Uterus (tissue), 4 donors: ENCODE results near the gene ZNF215. TPM values are rescaled to one million over a fixed set of nuclear protein-coding genes. Genes with fewer than 3 reads are reported as not detected.
A peak's percentile ranks its signal among the peaks of the same experiment; 100 is the strongest.
"Not testable (repeated sequence)": the region's sequence is repeated elsewhere in the genome, so short reads cannot be mapped to it uniquely, and the experiment has no call there.

Source experiments
- DNase-seq, 2 donors: peaks; one replicate each; pipeline ENCODE4 v3.0.0-alpha.2; 2019 to 2020
- H3K27ac ChIP-seq, 2 donors: fragments of 200-600 bp; sonication (generic); 1 replicate in 1 of 2; 2 replicates in 1 of 2; pipeline ENCODE4 v1.5.1; 2016 to 2018
- H3K27me3 ChIP-seq, 2 donors: fragments of 200-600 bp; sonication (generic); one replicate each; pipeline ENCODE4 v1.5.1; 2018 to 2019; ENCODE audit warnings: control low read depth in 1 of 2
- H3K36me3 ChIP-seq, 2 donors: fragments of 200-600 bp; sonication (generic); one replicate each; pipeline ENCODE4 v1.5.1; 2019; ENCODE audit warnings: control low read depth in 1 of 2
- H3K4me1 ChIP-seq, 2 donors: fragments of 200-600 bp; sonication (generic); one replicate each; pipeline ENCODE4 v1.5.1; 2018 to 2019; ENCODE audit warnings: control low read depth in 1 of 2
- H3K4me3 ChIP-seq, 2 donors: fragments of 200-600 bp; sonication (generic); 1 replicate in 1 of 2; 2 replicates in 1 of 2; pipeline ENCODE4 v1.5.1; 2018 to 2019; ENCODE audit warnings: mild to moderate bottlenecking in 1 of 2
- H3K9me3 ChIP-seq, 2 donors: fragments of 200-600 bp; sonication (generic); one replicate each; pipeline ENCODE4 v1.5.1; 2019; ENCODE audit warnings: control low read depth in 1 of 2
- CTCF ChIP-seq, 4 experiments: fragments of 200-600 bp in 2 of 4; fragments of 450-650 bp in 2 of 4; sonication (generic) in 2 of 4; IDR thresholded peaks; one replicate each; pipeline ENCODE4 v1.5.1; 2016 to 2019; ENCODE audit warnings: antibody characterized with exemption in 4 of 4, mild to moderate bottlenecking in 2 of 4, moderate library complexity in 1 of 4
- POLR2A ChIP-seq, 2 donors: fragments of 450-650 bp; IDR thresholded peaks; one replicate each; pipeline ENCODE4 v1.6.1; 2016; ENCODE audit warnings: antibody characterized with exemption in 2 of 2, mild to moderate bottlenecking in 1 of 2, moderate library complexity in 1 of 2
- intact Hi-C: fragments of 100-400 bp; cut with DNase I; formaldehyde crosslinking; loops from one replicate; pipeline ENCODE4 v1.15.1; 2023; ENCODE audit warnings: low total_unique reads
- total RNA-seq, 4 donors: library from RNA; depleted of rRNA in 3 of 4; stranded (reverse); fragments of >200 nt in 3 of 4; gene quantifications; one replicate each; pipeline versions ENCODE4 v1.1.0 to v1.2.4, GENCODE V29; 2014 to 2023
- donor health status: DM: yes; HTN: yes; CAD: no.

The ZNF215 gene
- total RNA-seq = 1 to 10 TPM in 2 of 4 donors, under 1 TPM in 2; 0.77 to 3.2 (median 1.9) TPM

DNA sequence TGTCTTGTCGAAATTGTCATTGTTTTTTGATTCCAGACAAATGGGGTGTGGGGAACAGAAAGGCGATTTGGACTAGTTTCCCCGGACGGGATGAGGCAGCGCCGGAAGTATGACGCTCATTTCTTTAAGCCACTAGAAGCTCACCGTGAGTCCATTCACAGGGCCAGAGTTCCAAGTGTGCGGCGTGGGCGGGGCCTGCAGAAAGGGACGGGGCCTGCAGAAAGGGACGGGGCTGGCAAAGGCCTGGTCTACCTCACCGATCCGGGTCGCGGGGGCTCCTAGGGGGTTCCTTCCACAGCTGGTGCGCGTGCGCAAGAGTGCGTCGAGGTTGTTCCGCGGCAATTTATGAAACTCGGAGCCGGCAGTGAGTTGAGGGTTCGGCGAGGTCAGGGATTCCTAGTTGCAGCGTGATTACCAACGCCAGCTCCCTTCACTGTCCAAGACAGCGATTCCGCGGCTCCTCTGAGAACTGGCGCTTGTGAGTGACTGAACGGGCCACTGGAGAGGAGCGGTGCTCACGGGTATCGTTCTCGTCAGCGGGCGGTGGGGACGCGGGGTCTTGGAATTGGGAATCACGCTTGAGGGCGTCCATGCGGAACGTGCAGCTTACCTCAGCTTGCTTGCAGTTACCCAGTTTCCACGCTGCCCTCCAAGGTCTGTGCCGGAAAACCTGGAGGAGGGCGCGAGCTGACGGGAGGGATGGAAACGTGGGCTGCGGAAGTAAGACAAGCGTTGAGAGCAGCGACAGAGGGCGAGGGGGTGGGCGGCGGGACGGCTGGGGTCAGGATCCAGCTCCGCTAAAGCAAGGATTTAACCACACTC, at the start of gene ZNF215:
ZNF215 (plus strand) TSS at position 219 of the 822 bp plus-strand sequence. CDS start 5,847 bp downstream, outside the sequence.
- Histone ChIP-seq H3K9me3 (no peaks in the 10 kb centered on the region), H3K27ac (peak within 1 kb of the TSS; percentile 58 to 69), H3K36me3 (no peaks in the 10 kb centered on the region), H3K27me3 (no peaks in the 10 kb centered on the region), H3K4me3 (peak within 1 kb of the TSS; percentile 49 to 59), H3K4me1 (no peaks in the 10 kb centered on the region)
- intact Hi-C loops = no loop called here
- DNase-seq = peak; percentile 67 to 70
- TF ChIP-seq CTCF (IDR thresholded peaks at IDR 0.05) = no peak
- no peak for TF ChIP-seq POLR2A (IDR thresholded peaks at IDR 0.05)

- no peak for DNase-seq
- Histone ChIP-seq H3K9me3 (no peaks in the 10 kb centered on the region), H3K4me3 (no peak overlapping the region), H3K4me1 (no peaks in the 10 kb centered on the region), H3K27ac (no peak overlapping the region), H3K36me3 (no peaks in the 10 kb centered on the region), H3K27me3 (no peaks in the 10 kb centered on the region)
- TF ChIP-seq CTCF (IDR thresholded peaks at IDR 0.05) (no peak), POLR2A (IDR thresholded peaks at IDR 0.05) (no peak)
- intact Hi-C loops = no loop called here
These were observed 49.3 kb upstream of the ZNF215 start for GRCh38 chr11:6876914-6877313.

GRCh38 chr11:6882751-6883150, 43.5 kb upstream of the ZNF215 start:
- Histone ChIP-seq H3K27me3 (no peaks in the 10 kb centered on the region), H3K27ac (no peak overlapping the region), H3K4me3 (no peak overlapping the region), H3K36me3 (no peaks in the 10 kb centered on the region), H3K4me1 (no peaks in the 10 kb centered on the region), H3K9me3 (no peaks in the 10 kb centered on the region)
- intact Hi-C loops = no loop called here
- TF ChIP-seq CTCF (IDR thresholded peaks at IDR 0.05) = no peak
- TF ChIP-seq POLR2A (IDR thresholded peaks at IDR 0.05) = no peak
- DNase-seq = no peak

GRCh38 chr11:6887711-6888110, 38.5 kb upstream of the ZNF215 start:
- H3K4me1 ChIP-seq, H3K9me3 ChIP-seq, intact Hi-C loops, H3K36me3 ChIP-seq, DNase-seq, H3K27ac ChIP-seq, H3K4me3 ChIP-seq, H3K27me3 ChIP-seq: not testable (repeated sequence)

DNA sequence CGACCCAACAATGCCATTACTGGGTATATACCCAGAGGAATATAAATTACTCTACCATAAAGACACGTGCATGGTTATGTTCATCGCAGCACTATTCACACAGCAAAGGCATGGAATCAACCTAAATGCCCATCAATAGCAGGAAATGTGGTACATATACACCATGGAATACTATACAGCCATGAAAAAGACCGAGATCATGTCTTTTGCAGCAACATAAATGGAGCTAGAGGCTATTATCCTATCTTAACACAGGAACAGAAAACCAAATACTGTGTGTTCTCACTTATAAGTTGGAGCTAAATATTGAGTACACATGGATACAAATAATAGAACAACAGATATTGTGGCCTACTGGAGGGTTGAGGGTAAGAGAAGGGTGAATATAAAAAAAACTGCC, 37.4 kb upstream of the ZNF215 start:
- Histone ChIP-seq H3K4me1 (no peaks in the 10 kb centered on the region), H3K36me3 (no peaks in the 10 kb centered on the region), H3K9me3 (no peaks in the 10 kb centered on the region), H3K4me3 (no peak overlapping the region), H3K27ac (no peak overlapping the region), H3K27me3 (no peaks in the 10 kb centered on the region)
- no peak for TF ChIP-seq CTCF (IDR thresholded peaks at IDR 0.05)
- no peak for TF ChIP-seq POLR2A (IDR thresholded peaks at IDR 0.05)
- intact Hi-C loops = no loop called here
- DNase-seq = no peak
